NCI-H2107 treated with DMSO at 0.1 percent for 48 hours (cell line): ENCODE results near the gene EDA2R.

Experiments
- DNase-seq: peaks from one replicate; lab custom pipeline; 2025; ENCODE audit not compliant: unreplicated experiment; lab: John Stamatoyannopoulos, UW

Gene EDA2R

GRCh38 chrX:66547847-66548369, 91.0 kb downstream of the EDA2R start:
- no peak for DNase-seq
